HEK293 (cell line): Measurements from ENCODE around the gene CPLX3.

Experiments used
- CTCF ChIA-PET: fragments of 350-600 bp; formaldehyde crosslinking; extraction: SDS; loops from one replicate; lab custom pipeline; 2021; ENCODE audit warnings: antibody characterized with exemption; lab: Yijun Ruan, JAX
- POLR2A ChIA-PET: fragments of 300-600 bp; formaldehyde crosslinking; extraction: SDS; loops from one replicate; lab custom pipeline; 2020; ENCODE audit warnings: antibody characterized with exemption, inconsistent platforms; lab: Yijun Ruan, JAX
- H3K27ac ChIP-seq: fragments of 200-500 bp; sonication (Bioruptor generic); 2 replicates; pipeline ENCODE4 v1.5.1; 2014; ENCODE audit warnings: low read depth, low read length, control low read depth, inconsistent platforms; ENCODE audit errors: extremely low read depth
- H3K36me3 ChIP-seq, 2 experiments: fragments of 200-500 bp in 1 of 2; sonication (Bioruptor generic) in 1 of 2; 1 replicate in 1 of 2; 2 replicates in 1 of 2; pipeline ENCODE4 v1.5.1; 2014 to 2017; ENCODE audit warnings: inconsistent platforms in 2 of 2, low read length in 2 of 2; ENCODE audit not compliant: control insufficient read depth in 2 of 2, insufficient read depth in 1 of 2
- H3K4me1 ChIP-seq: fragments of 200-500 bp; sonication (Bioruptor generic); 2 replicates; pipeline ENCODE4 v1.5.1; 2014; ENCODE audit warnings: mild to moderate bottlenecking, low read length, inconsistent platforms; ENCODE audit not compliant: control insufficient read depth, insufficient read depth
- H3K4me3 ChIP-seq: 2 replicates; pipeline ENCODE4 v1.5.1; 2011; ENCODE audit warnings: low read depth, mild to moderate bottlenecking, control low read depth, low read length, moderate library complexity
- H3K9me3 ChIP-seq: fragments of 200-500 bp; sonication (Bioruptor generic); 2 replicates; pipeline ENCODE4 v1.5.1; 2014; ENCODE audit warnings: low read depth, low read length, inconsistent platforms; ENCODE audit not compliant: control insufficient read depth, insufficient read depth
- EGR2 ChIP-seq: fragments of 450-650 bp; formaldehyde crosslinking; IDR thresholded peaks from 2 replicates; pipeline ENCODE4 v1.5.1; 2016; ENCODE audit warnings: low read depth, missing biosample characterization, missing genetic modification characterization
- GLIS1 ChIP-seq: fragments of 450-650 bp; formaldehyde crosslinking; IDR thresholded peaks from 2 replicates; pipeline ENCODE4 v1.5.1; 2016; ENCODE audit warnings: missing biosample characterization, missing genetic modification characterization
- PRDM1 ChIP-seq: fragments of 450-650 bp; formaldehyde crosslinking; IDR thresholded peaks from 2 replicates; pipeline ENCODE4; 2016; ENCODE audit warnings: missing biosample characterization, missing genetic modification characterization
- WT1 ChIP-seq: fragments of 450-650 bp; formaldehyde crosslinking; IDR thresholded peaks from 2 replicates; pipeline ENCODE4 v1.5.1; 2016; ENCODE audit warnings: missing biosample characterization, missing genetic modification characterization
- ZEB2 ChIP-seq: fragments of 450-650 bp; formaldehyde crosslinking; IDR thresholded peaks from 2 replicates; pipeline ENCODE4 v1.5.1; 2016; ENCODE audit warnings: missing biosample characterization, missing genetic modification characterization
- ZFHX2 ChIP-seq: fragments of 450-650 bp; formaldehyde crosslinking; conservative IDR thresholded peaks from 2 replicates; pipeline ENCODE4 v1.5.1; 2016; ENCODE audit warnings: missing biosample characterization, missing genetic modification characterization
- ZNF121 ChIP-seq: fragments of 450-650 bp; formaldehyde crosslinking; IDR thresholded peaks from 2 replicates; pipeline ENCODE4 v1.5.1; 2016; ENCODE audit warnings: missing biosample characterization, missing genetic modification characterization
- ZNF133 ChIP-seq: fragments of 450-650 bp; formaldehyde crosslinking; IDR thresholded peaks from 2 replicates; pipeline ENCODE4 v1.5.1; 2016; ENCODE audit warnings: missing biosample characterization, missing genetic modification characterization
- ZNF169 ChIP-seq: fragments of 450-650 bp; formaldehyde crosslinking; IDR thresholded peaks from 2 replicates; pipeline ENCODE4 v1.5.1; 2016; ENCODE audit warnings: missing biosample characterization, missing genetic modification characterization
- ZNF184 ChIP-seq: fragments of 450-650 bp; IDR thresholded peaks from 2 replicates; pipeline ENCODE4 v1.5.1; 2018; ENCODE audit warnings: missing biosample characterization, mild to moderate bottlenecking, missing genetic modification characterization
- ZNF248 ChIP-seq: fragments of 450-650 bp; formaldehyde crosslinking; IDR thresholded peaks from 2 replicates; pipeline ENCODE4 v1.5.1; 2017; ENCODE audit warnings: missing biosample characterization, missing genetic modification characterization
- ZNF26 ChIP-seq: fragments of 450-650 bp; formaldehyde crosslinking; IDR thresholded peaks from 2 replicates; pipeline ENCODE4 v1.5.1; 2016; ENCODE audit warnings: missing biosample characterization, missing genetic modification characterization
- ZNF335 ChIP-seq: fragments of 450-650 bp; formaldehyde crosslinking; conservative IDR thresholded peaks from 2 replicates; pipeline ENCODE4 v1.5.1; 2016; ENCODE audit warnings: missing biosample characterization, missing genetic modification characterization
- ZNF510 ChIP-seq: fragments of 450-650 bp; formaldehyde crosslinking; IDR thresholded peaks from 2 replicates; pipeline ENCODE4 v1.5.1; 2018; ENCODE audit warnings: mild to moderate bottlenecking, missing genetic modification characterization, missing biosample characterization; ENCODE audit not compliant: insufficient replicate concordance
- ZNF548 ChIP-seq: fragments of 450-650 bp; formaldehyde crosslinking; IDR thresholded peaks from 2 replicates; pipeline ENCODE4 v1.5.1; 2016; ENCODE audit warnings: missing biosample characterization, missing genetic modification characterization
- ZNF747 ChIP-seq: fragments of 450-650 bp; formaldehyde crosslinking; IDR thresholded peaks from 2 replicates; pipeline ENCODE4 v1.5.1; 2016; ENCODE audit warnings: missing biosample characterization, missing genetic modification characterization
- ZNF785 ChIP-seq: fragments of 450-650 bp; formaldehyde crosslinking; IDR thresholded peaks from 2 replicates; pipeline ENCODE4 v1.5.1; 2016; ENCODE audit warnings: missing biosample characterization, missing genetic modification characterization
- ZSCAN16 ChIP-seq: fragments of 450-650 bp; formaldehyde crosslinking; IDR thresholded peaks from 2 replicates; pipeline ENCODE4 v1.5.1; 2016; ENCODE audit warnings: missing biosample characterization, missing genetic modification characterization
- TF ChIP-seq, protein P1 (sequence below): fragments of 450-650 bp; IDR thresholded peaks from 2 replicates; pipeline ENCODE4 v1.5.1; 2018; ENCODE audit warnings: missing biosample characterization, mild to moderate bottlenecking, missing genetic modification characterization

Gene CPLX3

DNA sequence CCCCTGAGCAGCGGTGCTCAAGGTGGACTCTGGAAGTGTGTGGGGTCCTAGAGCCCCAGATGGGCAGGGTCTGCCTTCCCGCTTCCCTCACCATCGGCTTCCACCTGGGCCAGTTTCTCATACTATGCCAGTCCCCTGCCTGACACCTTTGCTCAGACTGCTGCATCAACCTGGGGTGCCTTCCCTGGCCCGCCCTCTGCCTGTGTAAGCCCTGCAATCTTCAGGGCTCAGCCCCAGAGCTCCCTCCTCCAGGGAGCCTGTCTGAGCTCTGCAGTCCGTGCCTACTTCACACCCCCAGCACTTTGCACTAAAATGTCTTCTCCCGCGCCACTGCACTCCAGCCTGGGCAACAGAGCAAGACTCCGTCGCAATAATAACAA lies 31.5 kb upstream of the CPLX3 start:
- CTCF ChIA-PET: interaction anchor here (0.6 to 25.7 kb wide), 3 partner anchors 20 to 573 kb away, joined by 3 to 649 read pairs (median 10); partner anchors contain the start of gene CSK
- TF ChIP-seq ZNF169 (tag by site-specific recombination) (no peak), GLIS1 (tag by site-specific recombination) (peak; percentile 1; the same call in 1 of the 2 replicates), ZNF133 (no peak), ZNF121 (tag by site-specific recombination) (peak; percentile 55; the same call in 1 of the 2 replicates), ZSCAN16 (no peak)
- TF ChIP-seq, protein P1, sequence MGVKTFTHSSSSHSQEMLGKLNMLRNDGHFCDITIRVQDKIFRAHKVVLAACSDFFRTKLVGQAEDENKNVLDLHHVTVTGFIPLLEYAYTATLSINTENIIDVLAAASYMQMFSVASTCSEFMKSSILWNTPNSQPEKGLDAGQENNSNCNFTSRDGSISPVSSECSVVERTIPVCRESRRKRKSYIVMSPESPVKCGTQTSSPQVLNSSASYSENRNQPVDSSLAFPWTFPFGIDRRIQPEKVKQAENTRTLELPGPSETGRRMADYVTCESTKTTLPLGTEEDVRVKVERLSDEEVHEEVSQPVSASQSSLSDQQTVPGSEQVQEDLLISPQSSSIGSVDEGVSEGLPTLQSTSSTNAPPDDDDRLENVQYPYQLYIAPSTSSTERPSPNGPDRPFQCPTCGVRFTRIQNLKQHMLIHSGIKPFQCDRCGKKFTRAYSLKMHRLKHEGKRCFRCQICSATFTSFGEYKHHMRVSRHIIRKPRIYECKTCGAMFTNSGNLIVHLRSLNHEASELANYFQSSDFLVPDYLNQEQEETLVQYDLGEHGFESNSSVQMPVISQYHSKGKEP (tag by site-specific recombination): no peak
- TF ChIP-seq, all 188 proteins: peak for 2
- H3K9me3 ChIP-seq: no peaks in the 10 kb centered on the region
- 0 out of 2 replicates have a peak overlapping the region, but pooled peaks have one; percentile 13 for H3K27ac ChIP-seq
- H3K4me3 ChIP-seq: no peak overlapping the region
- POLR2A ChIA-PET: no interaction called here
- peaks cover 27% of the 10 kb centered on the region for H3K4me1 ChIP-seq
- peaks cover 8 to 31% of the 10 kb centered on the region in 2 experiments; a peak in 2 of 3 replicates for H3K36me3 ChIP-seq

- TF ChIP-seq ZNF335 (tag by site-specific recombination): no peak
- peak; percentile 73; the same call in 1 of the 2 replicates for TF ChIP-seq ZNF121 (tag by site-specific recombination)
- TF ChIP-seq ZNF747 (tag by site-specific recombination): no peak
- no peak for TF ChIP-seq WT1 (tag by site-specific recombination)
- peak; percentile 61 for TF ChIP-seq EGR2
- no peak for TF ChIP-seq ZNF510 (tag by site-specific recombination)
- no peak for TF ChIP-seq ZNF785 (tag by site-specific recombination)
- peak; percentile 31; the same call in 1 of the 2 replicates for TF ChIP-seq ZFHX2
- TF ChIP-seq ZNF548 (tag by site-specific recombination): no peak
- TF ChIP-seq ZNF26 (tag by site-specific recombination): no peak
- TF ChIP-seq ZEB2 (tag by site-specific recombination): no peak
- TF ChIP-seq ZNF184 (tag by site-specific recombination): no peak
- TF ChIP-seq ZNF248: no peak
- TF ChIP-seq PRDM1 (tag by site-specific recombination): no peak
- H3K4me1 ChIP-seq: peaks cover 15% of the 10 kb centered on the region
- ChIA-PET POLR2A (interaction anchor here (0.5 to 1.4 kb wide), 2 partner anchors 13 to 14 kb away, joined by 3 to 4 read pairs; no protein-coding TSS in a partner anchor), CTCF (interaction anchor here (1.6 to 25.7 kb wide), 4 partner anchors 9 to 175 kb away, joined by 6 to 649 read pairs (median 36); partner anchors contain the start of gene CSK)
- peaks cover 17 to 40% of the 10 kb centered on the region in 2 experiments; a peak in 2 of 3 replicates for H3K36me3 ChIP-seq
- H3K27ac ChIP-seq: no peak overlapping the region
- H3K9me3 ChIP-seq: no peaks in the 10 kb centered on the region
- H3K4me3 ChIP-seq: no peak overlapping the region
Observed at GRCh38 chr15:74795966-74796625, 30.3 kb upstream of the CPLX3 start.
